HEK293T (cell line): Measurements from ENCODE around the gene APOL3.

Experiments
- ARNT ChIP-seq: fragments of 450-650 bp; IDR thresholded peaks from 2 replicates; pipeline ENCODE4 v1.6.1; 2017; ENCODE audit warnings: mild to moderate bottlenecking
- BHLHE40 ChIP-seq: fragments of 450-650 bp; IDR thresholded peaks from 2 replicates; pipeline ENCODE4 v1.6.1; 2016; ENCODE audit warnings: mild to moderate bottlenecking, moderate library complexity, borderline replicate concordance
- CTBP1 ChIP-seq: fragments of 450-650 bp; IDR thresholded peaks from 2 replicates; pipeline ENCODE4 v1.6.1; 2016; ENCODE audit warnings: borderline replicate concordance
- ELF4 ChIP-seq: fragments of 450-650 bp; IDR thresholded peaks from 2 replicates; pipeline ENCODE4 v1.6.1; 2017; ENCODE audit warnings: antibody characterized with exemption
- FOXK2 ChIP-seq: fragments of 450-650 bp; IDR thresholded peaks from 2 replicates; pipeline ENCODE4 v1.6.1; 2016; ENCODE audit warnings: mild to moderate bottlenecking
- FOXM1 ChIP-seq: fragments of 450-650 bp; IDR thresholded peaks from 2 replicates; pipeline ENCODE4 v1.6.1; 2017; ENCODE audit warnings: mild to moderate bottlenecking, borderline replicate concordance
- HDGF ChIP-seq: fragments of 450-650 bp; IDR thresholded peaks from 2 replicates; pipeline ENCODE4 v1.6.1; 2017; ENCODE audit warnings: antibody characterized with exemption, borderline replicate concordance
- L3MBTL2 ChIP-seq: fragments of 450-650 bp; conservative IDR thresholded peaks from 2 replicates; pipeline ENCODE4 v1.6.1; 2016; ENCODE audit warnings: mild to moderate bottlenecking
- LEF1 ChIP-seq: fragments of 450-650 bp; IDR thresholded peaks from 2 replicates; pipeline ENCODE4 v1.6.1; 2017; ENCODE audit warnings: mild to moderate bottlenecking, borderline replicate concordance
- NFRKB ChIP-seq: fragments of 450-650 bp; IDR thresholded peaks from 2 replicates; pipeline ENCODE4 v1.6.1; 2016; ENCODE audit warnings: mild to moderate bottlenecking, moderate library complexity
- SP1 ChIP-seq: fragments of 450-650 bp; IDR thresholded peaks from 2 replicates; pipeline ENCODE4 v1.6.1; 2017
- ZNF384 ChIP-seq: fragments of 450-650 bp; IDR thresholded peaks from 2 replicates; pipeline ENCODE4 v1.6.1; 2016

DNA sequence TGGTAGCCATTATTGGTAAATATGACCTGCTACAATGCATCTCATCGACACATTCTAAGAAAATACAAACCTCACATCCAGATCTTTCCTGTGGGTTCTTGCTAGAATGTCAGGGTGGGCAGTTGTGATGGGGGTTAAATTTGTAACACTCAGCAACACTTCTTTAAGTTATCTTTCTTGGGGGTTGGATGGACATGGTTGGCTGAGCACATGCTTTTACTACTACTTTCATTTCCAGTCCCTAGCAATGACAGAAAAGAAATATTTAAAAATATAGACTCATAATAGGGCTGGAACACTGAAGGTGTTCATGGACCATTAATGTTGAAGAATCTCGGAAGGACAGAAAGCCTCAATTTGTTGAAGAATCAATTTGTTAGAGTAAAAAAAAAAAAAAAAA lies 57.6 kb downstream of the APOL3 start:
- TF ChIP-seq SP1 (no peak), NFRKB (no peak), FOXK2 (no peak), BHLHE40 (no peak), ZNF384 (no peak), HDGF (no peak), FOXM1 (no peak), L3MBTL2 (no peak), ELF4 (no peak), ARNT (no peak), LEF1 (no peak), CTBP1 (no peak)
